ENCODE results near the gene ERN1. TPM values are rescaled to one million over a fixed set of nuclear protein-coding genes. Genes with fewer than 3 reads are reported as not detected.
A peak's percentile ranks its signal among the peaks of the same experiment; 100 is the strongest.

The ERN1 gene
- total RNA-seq, 1 experiment from 2014 or later, result 27.5 TPM

DNA sequence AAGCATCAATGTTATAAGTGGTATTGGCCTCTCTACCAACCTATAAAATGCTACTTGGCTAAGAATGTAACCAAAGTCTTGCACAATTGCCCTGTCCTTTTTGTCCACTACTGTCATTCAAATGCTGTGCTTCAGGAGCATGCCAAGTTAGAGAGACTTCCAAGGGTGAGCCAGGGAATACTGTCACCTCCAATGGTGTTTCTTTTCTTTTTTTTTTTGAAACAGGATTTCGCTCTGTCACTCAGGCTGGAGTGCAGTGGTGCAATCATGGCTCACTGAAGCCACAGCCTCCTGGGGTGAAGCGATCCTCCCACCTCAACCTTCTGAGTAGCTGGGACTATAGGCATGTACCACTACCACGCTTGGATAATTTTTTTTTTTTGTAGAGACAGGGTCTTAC, 43.7 kb upstream of the ERN1 start:
- intact Hi-C loops (cut with micrococcal nuclease; ENCODE audit: unreplicated experiment), result no loop called here
- no peaks in the 10 kb centered on the region for H3K27me3 ChIP-seq (replicated peaks; ENCODE audit: control insufficient read depth, insufficient read depth, low read length)
- H3K4me1 ChIP-seq, result peaks cover 12% of the 10 kb centered on the region
- no peak for TF ChIP-seq CTCF (IDR thresholded peaks at IDR 0.05; ENCODE audit: insufficient read depth in 1 of 2, low read depth in 1 of 2, low read length in 1 of 2, severe bottlenecking in 1 of 2, unreplicated experiment in 1 of 2)
- Mint-ChIP-seq H3K27ac (ENCODE audit: unreplicated experiment) (no peak overlapping the region), H3K4me1 (ENCODE audit: low read depth, unreplicated experiment) (peaks cover 12% of the 10 kb centered on the region), H3K9me3 (ENCODE audit: unreplicated experiment) (no peaks in the 10 kb centered on the region), H3K36me3 (ENCODE audit: insufficient read depth, unreplicated experiment) (no peaks in the 10 kb centered on the region), H3K4me3 (ENCODE audit: unreplicated experiment) (no peak overlapping the region), H3K27me3 (ENCODE audit: insufficient read depth, unreplicated experiment) (no peaks in the 10 kb centered on the region)
- CTCF ChIA-PET, result no interaction called here
- H3K36me3 ChIP-seq (ENCODE audit: control insufficient read depth, insufficient read depth, low read length), result no peaks in the 10 kb centered on the region; the same call in 1 of the 2 replicates
- no TSS peak for BruUV-seq (replicated peaks)
- H3K4me3 ChIP-seq (ENCODE audit: low read depth, low read length), result no peak overlapping the region
- DNase-seq, result no peak
- POLR2A ChIA-PET, result no interaction called here
- H3K9me3 ChIP-seq, result no peaks in the 10 kb centered on the region

DNA sequence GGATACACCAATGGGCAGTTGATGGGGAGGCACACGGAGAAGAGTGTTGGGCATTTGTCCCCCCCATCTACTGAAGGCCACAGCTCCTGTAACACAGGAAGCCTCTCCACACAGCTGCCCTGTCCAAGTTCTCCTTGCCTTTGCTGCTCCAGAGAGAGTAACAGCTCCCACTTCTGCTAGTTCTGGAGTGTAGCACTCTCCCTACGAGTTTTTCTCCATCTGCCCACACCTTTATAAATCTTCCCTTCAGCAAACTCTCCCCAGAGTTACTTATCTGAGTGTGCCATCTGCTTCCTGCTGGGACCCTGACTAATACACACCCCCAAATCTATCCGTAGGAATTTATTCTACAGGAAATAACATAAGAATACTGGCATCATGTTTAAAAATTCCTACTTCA, 42.6 kb upstream of the ERN1 start:
- Histone ChIP-seq H3K4me3 (ENCODE audit: low read depth, low read length) (no peak overlapping the region), H3K36me3 (ENCODE audit: control insufficient read depth, insufficient read depth, low read length) (no peaks in the 10 kb centered on the region; the same call in 1 of the 2 replicates), H3K4me1 (peaks cover 1% of the 10 kb centered on the region; the same call in 1 of the 2 replicates), H3K27me3 (replicated peaks; ENCODE audit: control insufficient read depth, insufficient read depth, low read length) (no peaks in the 10 kb centered on the region), H3K9me3 (no peaks in the 10 kb centered on the region)
- Mint-ChIP-seq H3K36me3 (ENCODE audit: insufficient read depth, unreplicated experiment) (no peaks in the 10 kb centered on the region), H3K27me3 (ENCODE audit: insufficient read depth, unreplicated experiment) (no peaks in the 10 kb centered on the region), H3K27ac (ENCODE audit: unreplicated experiment) (no peak overlapping the region), H3K9me3 (ENCODE audit: unreplicated experiment) (no peaks in the 10 kb centered on the region), H3K4me1 (ENCODE audit: low read depth, unreplicated experiment) (peaks cover under 1% of the 10 kb centered on the region), H3K4me3 (ENCODE audit: unreplicated experiment) (no peak overlapping the region)
- intact Hi-C loops (cut with micrococcal nuclease; ENCODE audit: unreplicated experiment), result no loop called here
- TF ChIP-seq CTCF (IDR thresholded peaks at IDR 0.05; ENCODE audit: insufficient read depth in 1 of 2, low read depth in 1 of 2, low read length in 1 of 2, severe bottlenecking in 1 of 2, unreplicated experiment in 1 of 2), result peak in 1 of 2 experiments; percentile 7
- no TSS peak for BruUV-seq (replicated peaks)
- ChIA-PET CTCF (no interaction called here), POLR2A (no interaction called here)
- DNase-seq, result no peak

DNA sequence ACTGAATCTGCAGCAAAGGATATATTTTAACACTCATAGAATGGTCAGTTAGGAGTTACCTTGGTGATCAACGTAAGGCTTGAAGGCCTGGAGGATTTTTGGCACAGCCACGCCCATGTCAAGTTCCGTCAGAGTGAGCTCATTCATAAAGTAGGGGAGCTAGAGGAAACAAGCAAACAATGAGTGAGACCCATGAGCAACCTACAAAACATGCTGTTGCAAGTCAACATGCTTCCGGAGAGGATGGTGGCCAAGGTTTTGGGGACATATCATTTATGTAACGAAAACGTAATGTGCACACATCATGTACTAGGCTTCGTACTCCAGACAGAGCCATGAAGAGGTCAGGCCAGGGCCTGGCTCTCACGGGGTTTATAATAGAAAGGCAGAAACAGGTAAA, 41.1 kb upstream of the ERN1 start:
- no peaks in the 10 kb centered on the region for H3K9me3 ChIP-seq
- Mint-ChIP-seq H3K9me3 (ENCODE audit: unreplicated experiment) (no peaks in the 10 kb centered on the region), H3K27me3 (ENCODE audit: insufficient read depth, unreplicated experiment) (no peaks in the 10 kb centered on the region), H3K4me1 (ENCODE audit: low read depth, unreplicated experiment) (no peaks in the 10 kb centered on the region), H3K27ac (ENCODE audit: unreplicated experiment) (no peak overlapping the region), H3K4me3 (ENCODE audit: unreplicated experiment) (no peak overlapping the region), H3K36me3 (ENCODE audit: insufficient read depth, unreplicated experiment) (peaks cover 6% of the 10 kb centered on the region)
- POLR2A ChIA-PET, result no interaction called here
- no peaks in the 10 kb centered on the region; the same call in 1 of the 2 replicates for H3K36me3 ChIP-seq (ENCODE audit: control insufficient read depth, insufficient read depth, low read length)
- CTCF ChIA-PET, result no interaction called here
- no peaks in the 10 kb centered on the region for H3K27me3 ChIP-seq (replicated peaks; ENCODE audit: control insufficient read depth, insufficient read depth, low read length)
- H3K4me3 ChIP-seq (ENCODE audit: low read depth, low read length), result no peak overlapping the region
- no peak for TF ChIP-seq CTCF (IDR thresholded peaks at IDR 0.05; ENCODE audit: insufficient read depth in 1 of 2, low read depth in 1 of 2, low read length in 1 of 2, severe bottlenecking in 1 of 2, unreplicated experiment in 1 of 2)
- H3K4me1 ChIP-seq, result no peaks in the 10 kb centered on the region
- no TSS peak for BruUV-seq (replicated peaks)
- intact Hi-C loops (cut with micrococcal nuclease; ENCODE audit: unreplicated experiment), result no loop called here
- no peak for DNase-seq

Measured in Caco-2 (cell line).